ENCODE data around the gene LDHAL6B.
"Not testable (repeated sequence)": the region's sequence is repeated elsewhere in the genome, so short reads cannot be mapped to it uniquely, and the experiment has no call there.

Gene LDHAL6B

GRCh38 chr15:59206623-59207183, at the start of gene LDHAL6B:
Gene LDHAL6B, plus strand, starts transcription at chr15:59206843. Its CDS starts 98 bp downstream, at chr15:59206941.
- no peak for DNase-seq (ENCODE audit: low read depth, low spot score)

GRCh38 chr15:59157396-59157795, 49.2 kb upstream of the LDHAL6B start:
- no peak for DNase-seq (ENCODE audit: low read depth, low spot score)

- DNase-seq (ENCODE audit: low read depth, low spot score): no peak
Measured at GRCh38 chr15:59157840-59158700, 48.6 kb upstream of the LDHAL6B start.

GRCh38 chr15:59158701-59159034, 48.0 kb upstream of the LDHAL6B start:
- DNase-seq (ENCODE audit: low read depth, low spot score): no peak

- no peak for DNase-seq (ENCODE audit: low read depth, low spot score)
Measured at GRCh38 chr15:59159210-59159609, 47.4 kb upstream of the LDHAL6B start.

GRCh38 chr15:59160880-59161593, 45.6 kb upstream of the LDHAL6B start:
- no peak for DNase-seq (ENCODE audit: low read depth, low spot score)

GRCh38 chr15:59162080-59162479, 44.6 kb upstream of the LDHAL6B start:
- DNase-seq (ENCODE audit: low read depth, low spot score): not testable (repeated sequence)

- DNase-seq (ENCODE audit: low read depth, low spot score): no peak
Measured at GRCh38 chr15:59165726-59166125, 40.9 kb upstream of the LDHAL6B start.

GRCh38 chr15:59166166-59166565, 40.5 kb upstream of the LDHAL6B start:
- no peak for DNase-seq (ENCODE audit: low read depth, low spot score)

- DNase-seq (ENCODE audit: low read depth, low spot score): no peak
Measured at GRCh38 chr15:59166601-59167265, 39.9 kb upstream of the LDHAL6B start.

GRCh38 chr15:59168536-59168935, 38.1 kb upstream of the LDHAL6B start:
- DNase-seq (ENCODE audit: low read depth, low spot score): no peak

GRCh38 chr15:59169251-59169708, 37.4 kb upstream of the LDHAL6B start:
- DNase-seq (ENCODE audit: low read depth, low spot score): no peak

- no peak for DNase-seq (ENCODE audit: low read depth, low spot score)
Measured at GRCh38 chr15:59170295-59171066, 36.2 kb upstream of the LDHAL6B start.

GRCh38 chr15:59171067-59171397, 35.6 kb upstream of the LDHAL6B start:
- no peak for DNase-seq (ENCODE audit: low read depth, low spot score)

GRCh38 chr15:59172289-59172901, 34.2 kb upstream of the LDHAL6B start:
- DNase-seq (ENCODE audit: low read depth, low spot score): no peak

- no peak for DNase-seq (ENCODE audit: low read depth, low spot score)
Measured at GRCh38 chr15:59173194-59173593, 33.4 kb upstream of the LDHAL6B start.

GRCh38 chr15:59174151-59174834, 32.4 kb upstream of the LDHAL6B start:
- no peak for DNase-seq (ENCODE audit: low read depth, low spot score)

GRCh38 chr15:59174835-59175831, 31.5 kb upstream of the LDHAL6B start:
- no peak for DNase-seq (ENCODE audit: low read depth, low spot score)

Measured in activated CD4-positive, CD25-positive, alpha-beta regulatory T cell treated with anti-CD3 and anti-CD28 coated beads, Interleukin-2, amount 50 U/mL, for 16 hours (primary cell).